ENCODE data around the gene CBLB. TPM values are rescaled to one million over a fixed set of nuclear protein-coding genes. Genes with fewer than 3 reads are reported as not detected.

CBLB gene
- total RNA-seq, 1 donor from 2014 or later, result 29.7 TPM

- Histone ChIP-seq H3K4me3 (no peak overlapping the region), H3K9me3 (no peaks in the 10 kb centered on the region), H3K27ac (no peak overlapping the region), H3K36me3 (peaks cover 6% of the 10 kb centered on the region), H3K27me3 (ENCODE audit: low read depth) (no peaks in the 10 kb centered on the region), H3K4me1 (no peaks in the 10 kb centered on the region)
- TF ChIP-seq CTCF (IDR thresholded peaks at IDR 0.05), result no peak
- intact Hi-C loops (cut with DNase I), result no loop called here
- no peak for ATAC-seq
- DNase-seq, result no peak
These were observed 159.8 kb downstream of the CBLB start for GRCh38 chr3:105708980-105709379.

- no peak for DNase-seq
- H3K36me3 ChIP-seq, result peaks cover 20% of the 10 kb centered on the region
- no peak overlapping the region for H3K27ac ChIP-seq
- intact Hi-C loops (cut with DNase I), result no loop called here
- no peak for TF ChIP-seq CTCF (IDR thresholded peaks at IDR 0.05)
- no peaks in the 10 kb centered on the region for H3K9me3 ChIP-seq
- no peak for ATAC-seq
- H3K27me3 ChIP-seq (ENCODE audit: low read depth), result no peaks in the 10 kb centered on the region
- H3K4me3 ChIP-seq, result no peak overlapping the region
- no peaks in the 10 kb centered on the region for H3K4me1 ChIP-seq
These were observed 161.8 kb downstream of the CBLB start for GRCh38 chr3:105707009-105707408.

GRCh38 chr3:105704726-105705410 is 163.9 kb downstream of the CBLB start:
- no peak overlapping the region for H3K4me3 ChIP-seq
- no peak for TF ChIP-seq CTCF (IDR thresholded peaks at IDR 0.05)
- no peaks in the 10 kb centered on the region for H3K27me3 ChIP-seq (ENCODE audit: low read depth)
- DNase-seq, result no peak
- peaks cover 38% of the 10 kb centered on the region for H3K36me3 ChIP-seq
- no peaks in the 10 kb centered on the region for H3K9me3 ChIP-seq
- H3K27ac ChIP-seq, result no peak overlapping the region
- no peaks in the 10 kb centered on the region for H3K4me1 ChIP-seq
- ATAC-seq, result no peak
- intact Hi-C loops (cut with DNase I), result no loop called here

GRCh38 chr3:105700575-105700974 is 168.2 kb downstream of the CBLB start:
- no peak overlapping the region for H3K4me3 ChIP-seq
- intact Hi-C loops (cut with DNase I), result no loop called here
- no peak overlapping the region for H3K27ac ChIP-seq
- ATAC-seq, result no peak
- H3K27me3 ChIP-seq (ENCODE audit: low read depth), result no peaks in the 10 kb centered on the region
- TF ChIP-seq CTCF (IDR thresholded peaks at IDR 0.05), result no peak
- H3K36me3 ChIP-seq, result peaks cover 38% of the 10 kb centered on the region
- no peaks in the 10 kb centered on the region for H3K4me1 ChIP-seq
- H3K9me3 ChIP-seq, result no peaks in the 10 kb centered on the region
- DNase-seq, result no peak

- Histone ChIP-seq H3K4me3 (no peak overlapping the region), H3K36me3 (peaks cover 16% of the 10 kb centered on the region), H3K27me3 (ENCODE audit: low read depth) (no peaks in the 10 kb centered on the region), H3K9me3 (no peaks in the 10 kb centered on the region), H3K27ac (no peak overlapping the region), H3K4me1 (peaks cover 5% of the 10 kb centered on the region)
- intact Hi-C loops (cut with DNase I), result no loop called here
- ATAC-seq (no peak), DNase-seq (no peak)
- no peak for TF ChIP-seq CTCF (IDR thresholded peaks at IDR 0.05)
These were observed 177.2 kb downstream of the CBLB start for GRCh38 chr3:105691633-105692032.

Measured in lower lobe of right lung (tissue), 2 donors.